Fibroblast of the aortic adventitia (primary cell): ENCODE results near the gene NPEPPS. TPM values are rescaled to one million over a fixed set of nuclear protein-coding genes. Genes with fewer than 3 reads are reported as not detected.

Source experiments
- DNase-seq: peaks from one replicate; pipeline ENCODE4 v3.0.0-alpha.2; 2010; ENCODE audit warnings: low read depth
- H3K4me3 ChIP-seq: 2 replicates; pipeline ENCODE4 v1.5.1; 2011; ENCODE audit warnings: low read depth, mild to moderate bottlenecking, control low read depth, low read length, moderate library complexity
- CTCF ChIP-seq: IDR thresholded peaks from 2 replicates; pipeline ENCODE4 v1.5.1; 2011; ENCODE audit warnings: mild to moderate bottlenecking, low read length, control low read depth, inconsistent platforms; ENCODE audit not compliant: insufficient read depth
- total RNA-seq: library from RNA; depleted of rRNA; stranded (reverse); fragments of >200 nt; gene quantifications from 2 replicates; pipeline ENCODE4 v1.2.3, GENCODE V29; 2012; ENCODE audit warnings: low replicate concordance

The NPEPPS gene
- total RNA-seq, 1 donor, result 106 TPM

- no peak for DNase-seq
- no peak for TF ChIP-seq CTCF
- no peak overlapping the region for H3K4me3 ChIP-seq
Measured at GRCh38 chr17:47605011-47605410, 74.1 kb downstream of the NPEPPS start.

DNA sequence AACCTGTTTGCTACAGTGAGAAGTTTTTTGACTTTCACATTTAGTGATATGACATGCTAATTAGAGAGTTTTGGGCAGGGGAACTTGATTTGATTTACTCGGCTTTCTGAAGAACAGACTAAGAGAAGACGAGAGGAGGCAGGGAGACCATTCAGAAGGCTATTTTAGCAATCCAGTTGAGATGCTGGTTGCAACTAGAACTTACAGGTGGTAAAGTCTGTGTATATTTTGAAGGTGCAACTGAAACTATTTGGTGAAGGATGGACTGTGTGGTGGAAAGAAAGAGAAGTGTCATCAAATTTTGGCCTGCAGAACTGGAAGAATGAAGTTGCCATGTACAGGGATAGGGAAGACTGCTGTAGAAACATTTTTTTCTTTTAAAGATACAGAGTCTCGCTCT, 76.6 kb downstream of the NPEPPS start:
- no peak for TF ChIP-seq CTCF
- DNase-seq, result no peak
- H3K4me3 ChIP-seq, result no peak overlapping the region

DNA sequence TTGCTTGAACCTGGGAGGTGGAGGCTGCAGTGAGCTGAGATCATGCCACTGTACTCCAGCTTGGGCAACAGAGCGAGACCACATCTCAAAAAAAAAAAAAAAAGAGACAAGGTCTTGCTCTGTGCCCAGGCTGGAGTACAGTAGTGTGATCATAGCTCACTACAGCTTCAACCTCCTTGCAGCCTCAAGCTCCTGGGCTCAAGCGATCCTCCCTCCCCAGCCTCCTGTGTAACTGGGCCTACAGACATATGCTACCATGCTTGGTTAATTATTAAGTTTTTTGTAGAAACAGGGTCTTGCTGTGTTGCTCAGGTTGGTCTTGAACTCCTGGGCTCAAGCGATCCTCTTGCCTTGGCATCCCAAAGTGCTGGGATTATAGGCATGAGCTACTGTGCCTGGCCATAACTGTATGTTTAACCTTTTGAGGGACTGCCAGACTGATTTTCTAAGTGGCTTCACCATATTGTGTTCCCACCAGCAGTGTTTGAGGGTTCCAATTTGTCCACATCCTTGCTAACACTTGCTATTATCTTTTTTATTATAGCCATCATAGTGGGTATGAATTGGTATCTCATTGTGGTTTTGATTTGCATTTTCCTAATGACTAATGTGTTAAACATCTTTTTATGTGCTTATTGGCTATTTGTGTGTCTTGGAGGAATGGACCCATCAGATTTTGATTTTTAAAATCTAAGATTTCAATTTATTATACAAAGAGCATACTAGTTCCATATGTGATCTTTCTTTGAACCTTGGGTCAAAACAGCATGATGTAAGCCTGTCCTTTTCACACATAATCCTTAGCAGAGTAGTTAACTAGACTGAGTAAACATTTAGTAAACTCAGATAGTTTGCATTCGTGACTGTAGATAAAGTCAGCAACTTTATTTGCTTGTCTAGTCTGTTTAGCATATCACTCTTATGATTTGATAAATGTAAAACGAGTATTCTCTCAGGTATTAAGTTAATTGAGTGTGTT, 80.8 kb downstream of the NPEPPS start:
- DNase-seq, result no peak
- no peak for TF ChIP-seq CTCF

DNA sequence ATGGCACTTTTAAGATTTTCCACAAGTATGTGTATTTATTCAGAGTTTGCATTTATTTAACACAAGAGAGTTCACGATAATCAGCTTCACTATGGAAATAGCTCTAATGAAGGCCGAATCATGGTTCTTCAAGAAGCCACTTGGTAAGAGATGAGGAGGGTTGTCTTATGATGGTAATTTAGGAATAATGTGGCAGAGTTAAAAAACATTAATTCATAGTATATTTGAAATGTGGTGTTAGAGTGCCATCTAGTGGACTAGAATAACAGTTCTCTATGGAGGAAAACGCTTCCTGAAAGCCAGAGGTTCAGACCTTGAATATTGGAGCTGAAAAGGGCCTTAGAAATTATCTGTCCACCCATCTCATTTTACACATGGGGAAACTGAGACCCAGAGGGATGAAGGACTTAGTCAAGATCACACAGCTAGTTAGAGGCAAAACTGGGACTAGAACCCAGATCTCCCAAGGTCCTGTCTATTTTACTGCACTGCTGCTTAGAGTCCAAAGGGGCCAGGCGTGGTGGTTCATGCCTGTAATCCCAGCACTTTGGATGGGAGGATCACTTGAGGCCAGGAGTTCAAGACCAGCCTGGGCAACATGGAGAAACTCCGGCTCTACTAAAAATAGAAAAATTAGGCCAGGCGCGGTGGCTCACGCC, 85.0 kb downstream of the NPEPPS start:
- TF ChIP-seq CTCF, result peak; percentile 60
- peak; percentile 75 for DNase-seq
- H3K4me3 ChIP-seq, result no peak overlapping the region

More for the DNA sequence above, 80.8 kb downstream of the NPEPPS start:
- no peak overlapping the region for H3K4me3 ChIP-seq

- TF ChIP-seq CTCF, result peak; percentile 34
- H3K4me3 ChIP-seq, result no peak overlapping the region
Measured at GRCh38 chr17:47618410-47618809, 87.5 kb downstream of the NPEPPS start.

GRCh38 chr17:47620503-47621245, 89.8 kb downstream of the NPEPPS start:
- DNase-seq, result no peak
- no peak for TF ChIP-seq CTCF
- no peak overlapping the region for H3K4me3 ChIP-seq

More at GRCh38 chr17:47618410-47618809, 87.5 kb downstream of the NPEPPS start:
- DNase-seq, result no peak
